LNCAP (cell line): ENCODE measurements around the gene ATP2B1.

Source experiments
- CTCF ChIP-seq: fragments of 450-650 bp; IDR thresholded peaks from 2 replicates; pipeline ENCODE4 v1.5.1; 2017; ENCODE audit warnings: mild to moderate bottlenecking

ATP2B1 gene

DNA sequence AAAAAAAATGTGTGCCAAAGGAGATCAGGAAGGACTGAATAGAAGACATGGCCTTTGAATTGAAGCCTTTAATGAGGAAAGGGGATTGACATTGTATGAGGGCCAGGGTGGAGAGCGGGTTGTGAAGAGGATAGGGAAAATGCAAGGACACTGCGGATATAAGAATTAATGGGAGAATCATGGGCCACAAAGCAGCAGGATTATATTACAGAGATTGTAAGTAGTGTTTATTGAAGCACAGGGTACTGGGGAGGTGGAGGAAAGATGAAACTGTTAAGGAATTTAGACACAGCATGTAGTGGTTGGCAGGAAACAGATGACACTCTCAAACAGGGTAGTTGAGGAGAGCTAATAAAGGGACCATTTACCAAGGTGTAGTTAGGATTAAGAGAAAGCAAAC lies 166.4 kb downstream of the ATP2B1 start:
- TF ChIP-seq CTCF, result no peak

DNA sequence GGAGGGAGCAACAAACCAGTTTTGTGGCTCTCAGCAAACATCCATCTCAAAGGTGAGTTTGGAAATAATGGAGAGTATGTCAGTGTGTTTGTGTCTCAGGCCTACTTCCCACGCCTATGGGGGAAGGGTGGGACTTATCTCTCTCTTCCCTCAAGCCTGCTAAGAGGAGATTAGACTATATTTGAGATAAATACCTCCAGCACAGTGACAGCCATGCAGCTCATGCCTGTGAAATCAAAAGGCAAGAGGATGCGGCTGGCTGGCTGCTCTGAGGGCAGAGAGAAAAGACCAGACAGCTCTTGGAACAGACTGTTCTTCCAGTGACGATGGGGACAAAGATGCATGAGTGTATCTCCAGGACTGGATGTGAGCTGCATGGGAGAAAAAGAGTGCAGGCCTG lies 168.1 kb downstream of the ATP2B1 start:
- no peak for TF ChIP-seq CTCF

DNA sequence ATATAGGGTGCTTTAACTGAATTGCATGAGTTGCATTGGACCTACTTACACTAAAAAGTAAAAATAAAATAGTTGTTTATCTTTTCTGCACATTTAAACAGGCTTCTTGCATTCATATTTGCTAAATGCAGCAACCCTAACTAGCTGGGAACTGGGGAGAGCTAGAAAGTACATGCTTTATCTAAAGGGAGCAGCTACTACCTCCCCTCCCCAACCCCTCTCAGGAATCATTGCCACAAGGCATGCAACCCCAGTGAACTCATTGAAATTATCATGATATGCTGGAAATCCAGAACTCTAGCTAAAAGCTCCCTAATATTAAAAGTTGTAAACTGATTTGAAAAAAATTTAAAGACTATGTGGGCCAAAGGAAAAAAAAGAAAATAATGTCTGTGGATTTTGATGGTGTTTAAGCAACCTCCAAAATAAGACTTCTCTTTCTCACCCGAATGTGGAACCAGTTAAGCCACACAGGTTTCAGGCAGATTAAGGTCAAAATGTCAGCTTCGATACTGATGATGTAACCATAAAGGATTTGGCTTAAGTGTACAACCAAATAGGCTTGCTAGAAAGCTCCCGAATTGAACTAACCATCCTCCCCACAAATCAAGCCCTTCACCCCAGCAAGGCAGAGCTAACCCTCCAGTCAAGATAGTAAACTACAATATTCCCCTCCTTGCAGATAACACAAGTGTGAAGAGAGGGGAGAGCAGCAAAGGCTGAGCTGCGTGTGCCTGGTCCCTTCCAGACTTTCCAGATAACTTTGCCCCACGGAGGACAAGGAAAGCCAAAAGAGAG lies 169.0 kb downstream of the ATP2B1 start:
- TF ChIP-seq CTCF, result no peak

DNA sequence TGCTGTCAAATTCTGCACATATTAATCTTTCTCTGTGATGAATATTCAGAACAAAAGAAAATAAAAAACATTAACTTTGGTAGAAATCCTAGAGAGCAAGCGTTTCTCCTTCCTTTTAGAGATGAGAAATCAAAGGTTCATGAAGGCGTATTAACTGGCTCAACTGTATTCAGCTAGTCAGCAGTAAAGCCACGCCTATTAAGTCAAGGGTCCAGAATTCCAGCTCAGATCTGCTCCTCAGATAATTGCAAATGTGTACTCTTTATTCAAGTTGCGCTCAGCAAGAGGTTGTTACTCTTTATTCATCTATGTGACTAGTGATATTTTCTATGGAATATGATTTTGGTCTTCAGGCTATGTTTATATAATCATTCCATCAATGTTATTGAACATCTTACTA lies 169.7 kb downstream of the ATP2B1 start:
- TF ChIP-seq CTCF, result no peak
